ENCODE measurements around the gene MTTP.

DNA sequence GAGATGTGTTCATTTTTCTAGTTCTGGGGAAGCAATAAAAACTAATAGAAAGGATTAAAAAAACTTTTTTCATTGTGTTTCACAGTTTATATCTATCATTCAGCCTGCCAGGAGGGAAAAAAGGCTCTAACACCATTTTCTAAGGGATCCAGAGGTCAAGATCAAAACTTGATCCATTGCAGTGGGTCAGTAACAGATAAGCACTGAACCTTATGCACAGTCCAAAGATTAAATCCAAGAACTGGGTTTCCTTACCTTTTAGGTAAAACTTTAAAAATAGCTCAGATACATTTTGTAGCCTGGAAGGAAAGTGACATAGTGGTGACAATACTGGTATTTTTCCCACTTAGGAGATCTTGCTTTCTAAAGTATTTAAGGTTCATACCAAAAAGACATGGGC, 12.7 kb downstream of the MTTP start:
- no peak for TF ChIP-seq POLR2A (IDR thresholded peaks at IDR 0.05)
- TF ChIP-seq, protein P1, sequence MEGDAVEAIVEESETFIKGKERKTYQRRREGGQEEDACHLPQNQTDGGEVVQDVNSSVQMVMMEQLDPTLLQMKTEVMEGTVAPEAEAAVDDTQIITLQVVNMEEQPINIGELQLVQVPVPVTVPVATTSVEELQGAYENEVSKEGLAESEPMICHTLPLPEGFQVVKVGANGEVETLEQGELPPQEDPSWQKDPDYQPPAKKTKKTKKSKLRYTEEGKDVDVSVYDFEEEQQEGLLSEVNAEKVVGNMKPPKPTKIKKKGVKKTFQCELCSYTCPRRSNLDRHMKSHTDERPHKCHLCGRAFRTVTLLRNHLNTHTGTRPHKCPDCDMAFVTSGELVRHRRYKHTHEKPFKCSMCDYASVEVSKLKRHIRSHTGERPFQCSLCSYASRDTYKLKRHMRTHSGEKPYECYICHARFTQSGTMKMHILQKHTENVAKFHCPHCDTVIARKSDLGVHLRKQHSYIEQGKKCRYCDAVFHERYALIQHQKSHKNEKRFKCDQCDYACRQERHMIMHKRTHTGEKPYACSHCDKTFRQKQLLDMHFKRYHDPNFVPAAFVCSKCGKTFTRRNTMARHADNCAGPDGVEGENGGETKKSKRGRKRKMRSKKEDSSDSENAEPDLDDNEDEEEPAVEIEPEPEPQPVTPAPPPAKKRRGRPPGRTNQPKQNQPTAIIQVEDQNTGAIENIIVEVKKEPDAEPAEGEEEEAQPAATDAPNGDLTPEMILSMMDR (IDR thresholded peaks at IDR 0.05) = no peak

Data from uterus (tissue), 2 donors.